ENCODE results near the gene NHS.

The NHS gene

DNA sequence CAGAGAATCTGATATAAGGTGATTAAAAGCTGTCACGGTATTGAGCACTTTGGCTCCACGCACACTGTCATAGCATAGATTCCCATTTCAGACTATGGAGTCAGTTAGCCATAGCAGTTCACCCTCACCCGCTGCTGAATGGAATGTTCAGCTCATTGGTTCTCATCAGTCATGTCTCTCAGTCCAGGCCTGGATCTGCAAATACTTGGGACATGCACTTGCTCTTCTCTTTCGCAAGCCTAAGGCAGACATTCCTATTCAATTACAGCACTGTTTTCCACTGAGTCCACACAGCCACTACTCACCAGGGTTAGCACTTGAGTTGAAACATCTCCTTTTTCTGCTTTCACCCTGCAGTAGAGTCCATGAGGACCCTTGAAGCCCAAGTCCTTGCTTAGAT is 331.7 kb downstream of the NHS start:
- no peak overlapping the region for H3K27ac ChIP-seq
- TF ChIP-seq CTCF (IDR thresholded peaks at IDR 0.05) (no peak), ZFX (IDR thresholded peaks at IDR 0.05; ENCODE audit: borderline replicate concordance) (no peak)

DNA sequence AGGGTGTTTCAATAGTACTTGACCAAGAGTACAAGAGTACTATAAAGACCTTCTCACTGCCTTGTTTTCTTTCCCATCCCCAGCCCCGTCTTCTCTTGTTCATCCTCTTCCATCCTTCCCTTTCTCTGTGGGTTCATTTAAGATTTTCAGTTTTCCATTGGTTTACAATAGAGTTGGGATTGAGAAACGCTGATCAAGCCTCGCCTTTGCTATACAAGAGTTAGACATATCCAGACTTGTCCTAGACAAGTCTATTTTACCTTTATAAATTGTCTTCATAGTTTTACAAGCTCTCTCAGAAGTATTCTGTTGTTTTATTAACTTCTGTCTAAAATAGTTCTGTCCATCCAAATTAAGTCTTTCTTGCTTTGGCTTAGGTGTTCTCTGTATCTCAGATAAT is 332.7 kb downstream of the NHS start:
- no peak for TF ChIP-seq ZFX (IDR thresholded peaks at IDR 0.05; ENCODE audit: borderline replicate concordance)
- no peak for TF ChIP-seq CTCF (IDR thresholded peaks at IDR 0.05)
- no peak overlapping the region for H3K27ac ChIP-seq

- no peak for TF ChIP-seq ZFX (IDR thresholded peaks at IDR 0.05; ENCODE audit: borderline replicate concordance)
- no peak for TF ChIP-seq CTCF (IDR thresholded peaks at IDR 0.05)
Observed at GRCh38 chrX:17710871-17711301, 335.9 kb downstream of the NHS start.

GRCh38 chrX:17713288-17713687 is 338.3 kb downstream of the NHS start:
- no peak overlapping the region for H3K27ac ChIP-seq

More at GRCh38 chrX:17710871-17711301, 335.9 kb downstream of the NHS start:
- no peak overlapping the region for H3K27ac ChIP-seq

GRCh38 chrX:17718649-17719165 is 343.7 kb downstream of the NHS start:
- no peak for TF ChIP-seq CTCF (IDR thresholded peaks at IDR 0.05)
- TF ChIP-seq ZFX (IDR thresholded peaks at IDR 0.05; ENCODE audit: borderline replicate concordance): no peak
- H3K27ac ChIP-seq: no peak overlapping the region

More at GRCh38 chrX:17713288-17713687, 338.3 kb downstream of the NHS start:
- TF ChIP-seq CTCF (IDR thresholded peaks at IDR 0.05): no peak
- TF ChIP-seq ZFX (IDR thresholded peaks at IDR 0.05; ENCODE audit: borderline replicate concordance): no peak

DNA sequence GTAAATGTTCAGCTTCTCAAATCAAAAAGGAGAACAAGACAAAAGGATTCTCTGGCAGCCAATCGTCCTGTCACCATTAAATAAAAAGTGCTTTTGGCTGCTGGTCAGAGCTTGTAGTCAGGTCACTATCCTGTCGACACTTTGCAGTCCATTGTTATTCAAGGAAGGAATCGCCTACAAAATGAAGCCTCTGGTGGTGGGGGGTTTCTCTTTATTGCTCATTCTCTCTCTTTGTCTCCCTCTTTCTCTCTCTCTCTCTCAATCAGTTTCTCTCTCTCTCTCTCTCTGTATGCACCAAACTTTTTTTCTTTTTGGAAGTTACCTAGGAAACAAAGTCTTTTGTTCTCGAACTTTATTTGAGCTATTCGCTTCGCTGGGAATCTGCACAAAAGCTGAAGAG is 344.7 kb downstream of the NHS start:
- no peak for TF ChIP-seq CTCF (IDR thresholded peaks at IDR 0.05)
- no peak for TF ChIP-seq ZFX (IDR thresholded peaks at IDR 0.05; ENCODE audit: borderline replicate concordance)

DNA sequence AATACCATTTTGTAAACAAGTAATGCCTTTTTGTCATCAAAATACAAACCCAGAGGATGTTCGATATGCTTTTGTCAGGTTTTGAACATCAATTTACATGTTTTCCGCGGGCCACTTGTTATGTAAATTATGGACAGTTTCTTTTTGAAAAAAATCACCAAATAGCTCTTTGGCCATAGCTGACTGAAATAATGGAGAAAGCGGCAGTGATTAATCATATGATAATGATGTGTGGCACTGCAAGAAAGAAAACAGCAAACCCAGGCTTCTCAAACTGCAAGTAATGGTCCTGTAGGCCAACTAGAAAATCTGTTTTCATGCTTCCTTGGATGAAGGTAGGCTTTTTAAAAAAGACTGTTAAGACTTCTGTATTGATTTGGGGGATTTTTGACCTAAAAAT is 346.7 kb downstream of the NHS start:
- TF ChIP-seq CTCF (IDR thresholded peaks at IDR 0.05): no peak
- TF ChIP-seq ZFX (IDR thresholded peaks at IDR 0.05; ENCODE audit: borderline replicate concordance): no peak
- H3K27ac ChIP-seq: no peak overlapping the region

More for the DNA sequence above, 344.7 kb downstream of the NHS start:
- no peak overlapping the region for H3K27ac ChIP-seq
